ENCODE data around the gene ALOX5. TPM values are rescaled to one million over a fixed set of nuclear protein-coding genes. Genes with fewer than 3 reads are reported as not detected.
A peak's percentile ranks its signal among the peaks of the same experiment; 100 is the strongest.

ALOX5 gene
- total RNA-seq, 1 experiment from 2014 or later = 3.4 TPM

DNA sequence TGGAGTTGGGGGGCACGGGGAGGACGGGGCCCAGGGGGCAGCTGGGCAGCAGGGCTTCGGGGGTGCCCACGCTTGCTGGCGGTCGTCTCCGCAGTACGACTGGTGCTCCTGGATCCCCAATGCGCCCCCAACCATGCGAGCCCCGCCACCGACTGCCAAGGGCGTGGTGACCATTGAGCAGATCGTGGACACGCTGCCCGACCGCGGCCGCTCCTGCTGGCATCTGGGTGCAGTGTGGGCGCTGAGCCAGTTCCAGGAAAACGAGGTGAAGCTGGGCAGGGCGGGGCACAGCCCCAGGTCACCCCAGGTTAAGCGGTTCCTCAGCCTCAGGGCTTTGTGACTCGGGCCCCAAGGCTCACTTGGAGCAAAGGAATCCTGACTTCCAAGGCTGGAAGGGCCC, 70.0 kb downstream of the ALOX5 start (continued):
- TF ChIP-seq, protein P1, sequence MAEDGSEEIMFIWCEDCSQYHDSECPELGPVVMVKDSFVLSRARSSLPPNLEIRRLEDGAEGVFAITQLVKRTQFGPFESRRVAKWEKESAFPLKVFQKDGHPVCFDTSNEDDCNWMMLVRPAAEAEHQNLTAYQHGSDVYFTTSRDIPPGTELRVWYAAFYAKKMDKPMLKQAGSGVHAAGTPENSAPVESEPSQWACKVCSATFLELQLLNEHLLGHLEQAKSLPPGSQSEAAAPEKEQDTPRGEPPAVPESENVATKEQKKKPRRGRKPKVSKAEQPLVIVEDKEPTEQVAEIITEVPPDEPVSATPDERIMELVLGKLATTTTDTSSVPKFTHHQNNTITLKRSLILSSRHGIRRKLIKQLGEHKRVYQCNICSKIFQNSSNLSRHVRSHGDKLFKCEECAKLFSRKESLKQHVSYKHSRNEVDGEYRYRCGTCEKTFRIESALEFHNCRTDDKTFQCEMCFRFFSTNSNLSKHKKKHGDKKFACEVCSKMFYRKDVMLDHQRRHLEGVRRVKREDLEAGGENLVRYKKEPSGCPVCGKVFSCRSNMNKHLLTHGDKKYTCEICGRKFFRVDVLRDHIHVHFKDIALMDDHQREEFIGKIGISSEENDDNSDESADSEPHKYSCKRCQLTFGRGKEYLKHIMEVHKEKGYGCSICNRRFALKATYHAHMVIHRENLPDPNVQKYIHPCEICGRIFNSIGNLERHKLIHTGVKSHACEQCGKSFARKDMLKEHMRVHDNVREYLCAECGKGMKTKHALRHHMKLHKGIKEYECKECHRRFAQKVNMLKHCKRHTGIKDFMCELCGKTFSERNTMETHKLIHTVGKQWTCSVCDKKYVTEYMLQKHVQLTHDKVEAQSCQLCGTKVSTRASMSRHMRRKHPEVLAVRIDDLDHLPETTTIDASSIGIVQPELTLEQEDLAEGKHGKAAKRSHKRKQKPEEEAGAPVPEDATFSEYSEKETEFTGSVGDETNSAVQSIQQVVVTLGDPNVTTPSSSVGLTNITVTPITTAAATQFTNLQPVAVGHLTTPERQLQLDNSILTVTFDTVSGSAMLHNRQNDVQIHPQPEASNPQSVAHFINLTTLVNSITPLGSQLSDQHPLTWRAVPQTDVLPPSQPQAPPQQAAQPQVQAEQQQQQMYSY (CRISPR knock-in tag; IDR thresholded peaks at IDR 0.05) = no peak
- TF ChIP-seq NFATC4 (CRISPR knock-in tag; IDR thresholded peaks at IDR 0.05) (no peak), EMX1 (CRISPR knock-in tag; IDR thresholded peaks at IDR 0.05) (no peak), CREB1 (CRISPR knock-in tag; IDR thresholded peaks at IDR 0.05) (no peak), NFYB (CRISPR knock-in tag; conservative IDR thresholded peaks at IDR 0.05; ENCODE audit: low read depth) (no peak), FOXP1 (CRISPR knock-in tag; IDR thresholded peaks at IDR 0.05; ENCODE audit: borderline replicate concordance) (no peak), TP53 (CRISPR knock-in tag; IDR thresholded peaks at IDR 0.05) (no peak), ZNF396 (CRISPR knock-in tag; IDR thresholded peaks at IDR 0.05; ENCODE audit: borderline replicate concordance) (no peak)
- TF ChIP-seq, protein P2, sequence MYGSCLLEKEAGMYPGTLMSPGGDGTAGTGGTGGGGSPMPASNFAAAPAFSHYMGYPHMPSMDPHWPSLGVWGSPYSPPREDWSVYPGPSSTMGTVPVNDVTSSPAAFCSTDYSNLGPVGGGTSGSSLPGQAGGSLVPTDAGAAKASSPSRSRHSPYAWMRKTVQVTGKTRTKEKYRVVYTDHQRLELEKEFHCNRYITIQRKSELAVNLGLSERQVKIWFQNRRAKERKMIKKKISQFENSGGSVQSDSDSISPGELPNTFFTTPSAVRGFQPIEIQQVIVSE (CRISPR knock-in tag; IDR thresholded peaks at IDR 0.05; ENCODE audit: borderline replicate concordance) = no peak
- TF ChIP-seq, protein P3, sequence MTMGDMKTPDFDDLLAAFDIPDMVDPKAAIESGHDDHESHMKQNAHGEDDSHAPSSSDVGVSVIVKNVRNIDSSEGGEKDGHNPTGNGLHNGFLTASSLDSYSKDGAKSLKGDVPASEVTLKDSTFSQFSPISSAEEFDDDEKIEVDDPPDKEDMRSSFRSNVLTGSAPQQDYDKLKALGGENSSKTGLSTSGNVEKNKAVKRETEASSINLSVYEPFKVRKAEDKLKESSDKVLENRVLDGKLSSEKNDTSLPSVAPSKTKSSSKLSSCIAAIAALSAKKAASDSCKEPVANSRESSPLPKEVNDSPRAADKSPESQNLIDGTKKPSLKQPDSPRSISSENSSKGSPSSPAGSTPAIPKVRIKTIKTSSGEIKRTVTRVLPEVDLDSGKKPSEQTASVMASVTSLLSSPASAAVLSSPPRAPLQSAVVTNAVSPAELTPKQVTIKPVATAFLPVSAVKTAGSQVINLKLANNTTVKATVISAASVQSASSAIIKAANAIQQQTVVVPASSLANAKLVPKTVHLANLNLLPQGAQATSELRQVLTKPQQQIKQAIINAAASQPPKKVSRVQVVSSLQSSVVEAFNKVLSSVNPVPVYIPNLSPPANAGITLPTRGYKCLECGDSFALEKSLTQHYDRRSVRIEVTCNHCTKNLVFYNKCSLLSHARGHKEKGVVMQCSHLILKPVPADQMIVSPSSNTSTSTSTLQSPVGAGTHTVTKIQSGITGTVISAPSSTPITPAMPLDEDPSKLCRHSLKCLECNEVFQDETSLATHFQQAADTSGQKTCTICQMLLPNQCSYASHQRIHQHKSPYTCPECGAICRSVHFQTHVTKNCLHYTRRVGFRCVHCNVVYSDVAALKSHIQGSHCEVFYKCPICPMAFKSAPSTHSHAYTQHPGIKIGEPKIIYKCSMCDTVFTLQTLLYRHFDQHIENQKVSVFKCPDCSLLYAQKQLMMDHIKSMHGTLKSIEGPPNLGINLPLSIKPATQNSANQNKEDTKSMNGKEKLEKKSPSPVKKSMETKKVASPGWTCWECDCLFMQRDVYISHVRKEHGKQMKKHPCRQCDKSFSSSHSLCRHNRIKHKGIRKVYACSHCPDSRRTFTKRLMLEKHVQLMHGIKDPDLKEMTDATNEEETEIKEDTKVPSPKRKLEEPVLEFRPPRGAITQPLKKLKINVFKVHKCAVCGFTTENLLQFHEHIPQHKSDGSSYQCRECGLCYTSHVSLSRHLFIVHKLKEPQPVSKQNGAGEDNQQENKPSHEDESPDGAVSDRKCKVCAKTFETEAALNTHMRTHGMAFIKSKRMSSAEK (CRISPR knock-in tag; IDR thresholded peaks at IDR 0.05; ENCODE audit: borderline replicate concordance) = no peak

DNA sequence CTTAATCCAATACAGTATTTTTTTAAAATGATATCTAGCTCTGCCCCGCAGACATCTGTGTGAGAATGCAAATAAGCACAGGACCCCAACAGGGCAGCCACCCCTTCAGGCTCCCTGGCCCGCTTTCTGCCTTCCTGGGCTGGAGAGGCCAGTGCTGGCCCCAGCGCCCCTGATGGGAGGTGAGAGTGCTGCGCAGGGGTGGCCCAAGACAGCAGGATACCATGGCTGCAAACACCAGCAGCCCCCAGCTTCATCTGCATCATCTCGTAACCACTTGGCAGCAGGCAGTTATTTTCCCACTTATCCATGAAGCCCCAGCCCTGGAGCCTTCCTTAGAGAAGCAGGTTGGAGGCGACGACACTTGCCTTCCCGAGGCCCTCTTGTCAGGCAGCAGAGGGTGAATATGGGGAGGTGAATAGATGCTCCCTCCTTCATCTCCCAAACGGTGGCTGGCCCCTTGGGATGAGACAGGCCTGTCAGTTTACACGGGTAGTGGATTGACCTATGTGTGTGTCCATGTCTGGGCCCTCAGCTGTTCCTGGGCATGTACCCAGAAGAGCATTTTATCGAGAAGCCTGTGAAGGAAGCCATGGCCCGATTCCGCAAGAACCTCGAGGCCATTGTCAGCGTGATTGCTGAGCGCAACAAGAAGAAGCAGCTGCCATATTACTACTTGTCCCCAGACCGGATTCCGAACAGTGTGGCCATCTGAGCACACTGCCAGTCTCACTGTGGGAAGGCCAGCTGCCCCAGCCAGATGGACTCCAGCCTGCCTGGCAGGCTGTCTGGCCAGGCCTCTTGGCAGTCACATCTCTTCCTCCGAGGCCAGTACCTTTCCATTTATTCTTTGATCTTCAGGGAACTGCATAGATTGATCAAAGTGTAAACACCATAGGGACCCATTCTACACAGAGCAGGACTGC, 71.2 kb downstream of the ALOX5 start:
- Mint-ChIP-seq H3K27ac (no peak overlapping the region), H3K4me1 (peaks cover 5% of the 10 kb centered on the region; the same call in 1 of the 2 replicates), H3K36me3 (no peaks in the 10 kb centered on the region), H3K4me3 (no peak overlapping the region), H3K9me3 (no peaks in the 10 kb centered on the region), H3K27me3 (ENCODE audit: low read depth) (no peaks in the 10 kb centered on the region)
- CTCF ChIA-PET = interaction anchor here (1.5 kb wide), 1 partner anchor 195 kb away, joined by 8 read pairs; no protein-coding TSS in a partner anchor
- ATAC-seq (peak; percentile 28), DNase-seq (ENCODE audit: low spot score) (no peak)
- POLR2A ChIA-PET = no interaction called here
- TF ChIP-seq, protein P4, sequence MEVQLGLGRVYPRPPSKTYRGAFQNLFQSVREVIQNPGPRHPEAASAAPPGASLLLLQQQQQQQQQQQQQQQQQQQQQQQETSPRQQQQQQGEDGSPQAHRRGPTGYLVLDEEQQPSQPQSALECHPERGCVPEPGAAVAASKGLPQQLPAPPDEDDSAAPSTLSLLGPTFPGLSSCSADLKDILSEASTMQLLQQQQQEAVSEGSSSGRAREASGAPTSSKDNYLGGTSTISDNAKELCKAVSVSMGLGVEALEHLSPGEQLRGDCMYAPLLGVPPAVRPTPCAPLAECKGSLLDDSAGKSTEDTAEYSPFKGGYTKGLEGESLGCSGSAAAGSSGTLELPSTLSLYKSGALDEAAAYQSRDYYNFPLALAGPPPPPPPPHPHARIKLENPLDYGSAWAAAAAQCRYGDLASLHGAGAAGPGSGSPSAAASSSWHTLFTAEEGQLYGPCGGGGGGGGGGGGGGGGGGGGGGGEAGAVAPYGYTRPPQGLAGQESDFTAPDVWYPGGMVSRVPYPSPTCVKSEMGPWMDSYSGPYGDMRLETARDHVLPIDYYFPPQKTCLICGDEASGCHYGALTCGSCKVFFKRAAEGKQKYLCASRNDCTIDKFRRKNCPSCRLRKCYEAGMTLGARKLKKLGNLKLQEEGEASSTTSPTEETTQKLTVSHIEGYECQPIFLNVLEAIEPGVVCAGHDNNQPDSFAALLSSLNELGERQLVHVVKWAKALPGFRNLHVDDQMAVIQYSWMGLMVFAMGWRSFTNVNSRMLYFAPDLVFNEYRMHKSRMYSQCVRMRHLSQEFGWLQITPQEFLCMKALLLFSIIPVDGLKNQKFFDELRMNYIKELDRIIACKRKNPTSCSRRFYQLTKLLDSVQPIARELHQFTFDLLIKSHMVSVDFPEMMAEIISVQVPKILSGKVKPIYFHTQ (CRISPR knock-in tag; IDR thresholded peaks at IDR 0.05) = no peak
- TF ChIP-seq TEAD4 (CRISPR knock-in tag; IDR thresholded peaks at IDR 0.05) = no peak
- TF ChIP-seq, protein P5, sequence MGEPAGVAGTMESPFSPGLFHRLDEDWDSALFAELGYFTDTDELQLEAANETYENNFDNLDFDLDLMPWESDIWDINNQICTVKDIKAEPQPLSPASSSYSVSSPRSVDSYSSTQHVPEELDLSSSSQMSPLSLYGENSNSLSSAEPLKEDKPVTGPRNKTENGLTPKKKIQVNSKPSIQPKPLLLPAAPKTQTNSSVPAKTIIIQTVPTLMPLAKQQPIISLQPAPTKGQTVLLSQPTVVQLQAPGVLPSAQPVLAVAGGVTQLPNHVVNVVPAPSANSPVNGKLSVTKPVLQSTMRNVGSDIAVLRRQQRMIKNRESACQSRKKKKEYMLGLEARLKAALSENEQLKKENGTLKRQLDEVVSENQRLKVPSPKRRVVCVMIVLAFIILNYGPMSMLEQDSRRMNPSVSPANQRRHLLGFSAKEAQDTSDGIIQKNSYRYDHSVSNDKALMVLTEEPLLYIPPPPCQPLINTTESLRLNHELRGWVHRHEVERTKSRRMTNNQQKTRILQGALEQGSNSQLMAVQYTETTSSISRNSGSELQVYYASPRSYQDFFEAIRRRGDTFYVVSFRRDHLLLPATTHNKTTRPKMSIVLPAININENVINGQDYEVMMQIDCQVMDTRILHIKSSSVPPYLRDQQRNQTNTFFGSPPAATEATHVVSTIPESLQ (CRISPR knock-in tag; IDR thresholded peaks at IDR 0.05) = no peak
- TF ChIP-seq NFYB (CRISPR knock-in tag; conservative IDR thresholded peaks at IDR 0.05; ENCODE audit: low read depth) = no peak
- no peak for TF ChIP-seq ELF4 (CRISPR knock-in tag; IDR thresholded peaks at IDR 0.05; ENCODE audit: low read depth)
- TF ChIP-seq, protein P6, sequence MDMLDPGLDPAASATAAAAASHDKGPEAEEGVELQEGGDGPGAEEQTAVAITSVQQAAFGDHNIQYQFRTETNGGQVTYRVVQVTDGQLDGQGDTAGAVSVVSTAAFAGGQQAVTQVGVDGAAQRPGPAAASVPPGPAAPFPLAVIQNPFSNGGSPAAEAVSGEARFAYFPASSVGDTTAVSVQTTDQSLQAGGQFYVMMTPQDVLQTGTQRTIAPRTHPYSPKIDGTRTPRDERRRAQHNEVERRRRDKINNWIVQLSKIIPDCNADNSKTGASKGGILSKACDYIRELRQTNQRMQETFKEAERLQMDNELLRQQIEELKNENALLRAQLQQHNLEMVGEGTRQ (CRISPR knock-in tag; IDR thresholded peaks at IDR 0.05) = no peak
- TF ChIP-seq GRHL2 (CRISPR knock-in tag; IDR thresholded peaks at IDR 0.05; ENCODE audit: insufficient replicate concordance, severe bottlenecking) = no peak
- no peak for TF ChIP-seq ETV6 (CRISPR knock-in tag; IDR thresholded peaks at IDR 0.05)
- TF ChIP-seq CBFB (CRISPR knock-in tag; IDR thresholded peaks at IDR 0.05; ENCODE audit: low read depth) = no peak
- TF ChIP-seq TP53 (CRISPR knock-in tag; IDR thresholded peaks at IDR 0.05) = no peak
- TF ChIP-seq ATF1 (CRISPR knock-in tag; IDR thresholded peaks at IDR 0.05) = no peak
- no peak for TF ChIP-seq CREM (CRISPR knock-in tag; IDR thresholded peaks at IDR 0.05)
- no peak for TF ChIP-seq SOX15 (CRISPR knock-in tag; IDR thresholded peaks at IDR 0.05)

All from WTC11 (cell line).